Measurements from ENCODE around the gene PHB1.

PHB1 gene

DNA sequence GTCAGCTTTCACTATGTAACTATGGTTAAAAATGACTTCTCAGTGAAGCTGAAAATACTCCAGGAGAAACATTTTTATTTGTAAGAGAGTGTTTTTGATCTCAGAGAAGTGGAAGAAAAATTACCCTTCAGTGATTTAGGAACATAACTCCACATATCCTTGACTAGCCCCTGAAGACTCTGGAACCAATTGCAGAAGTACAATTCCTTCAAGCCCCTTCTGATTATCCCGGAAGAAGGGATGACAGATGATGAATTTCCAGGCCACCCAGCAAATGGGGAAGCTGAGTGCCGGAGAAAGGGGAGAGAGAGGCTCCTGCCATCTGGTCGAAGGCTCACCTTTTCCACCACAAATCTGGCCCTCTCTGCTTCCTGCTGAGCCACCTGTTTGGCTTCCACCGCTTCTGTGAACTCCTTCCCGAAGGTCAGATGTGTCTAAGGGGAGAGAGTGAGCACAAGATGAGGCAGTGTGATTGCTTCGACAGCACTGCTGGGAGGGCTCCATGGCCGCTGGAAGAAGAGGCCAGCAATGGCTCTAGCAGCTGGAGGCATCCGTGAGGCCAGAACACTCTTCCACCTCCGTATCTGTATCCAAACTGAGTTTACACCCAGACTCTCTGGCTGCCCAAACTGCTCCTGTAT is 8.1 kb downstream of the PHB1 start:
- no peak for DNase-seq

DNA sequence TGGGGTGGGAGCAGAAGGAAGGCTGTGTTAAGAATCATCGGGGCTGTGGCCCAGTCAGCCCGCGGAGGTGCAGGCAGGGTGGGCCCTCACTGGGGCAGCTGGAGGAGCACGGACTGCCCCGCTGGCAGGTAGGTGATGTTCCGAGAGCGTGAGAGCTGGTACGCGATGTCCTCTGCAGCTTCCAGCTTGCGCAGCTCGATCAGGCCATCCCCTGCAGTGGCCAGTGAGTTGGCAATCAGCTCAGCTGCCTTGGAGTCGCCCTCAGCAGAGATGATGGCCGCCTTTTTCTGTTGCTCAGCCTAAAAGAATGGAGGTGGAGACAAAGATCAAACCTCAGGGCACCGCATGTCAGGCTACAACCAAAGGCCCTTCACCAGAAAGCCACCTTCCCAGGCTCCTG is 9.8 kb downstream of the PHB1 start:
- no peak for DNase-seq

DNA sequence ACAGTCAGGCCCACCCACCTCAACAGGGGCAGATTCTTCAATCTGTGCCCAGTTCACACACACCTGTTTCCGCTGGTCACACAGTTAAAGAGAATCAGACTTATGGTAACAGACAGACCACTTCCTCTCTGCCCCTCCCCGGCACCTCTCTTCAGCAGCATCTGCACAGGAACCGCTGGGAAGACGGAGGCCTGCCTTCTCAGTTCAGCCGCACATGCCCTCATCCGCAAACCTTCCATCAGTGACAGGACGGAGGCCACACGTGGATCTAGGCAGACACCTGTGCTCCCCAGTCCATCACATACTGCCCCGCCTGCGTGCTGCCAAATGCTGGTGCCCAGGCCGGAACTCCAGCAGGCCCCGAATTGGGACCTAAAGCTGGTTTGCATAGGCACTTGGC is 10.3 kb downstream of the PHB1 start:
- DNase-seq, result no peak

DNA sequence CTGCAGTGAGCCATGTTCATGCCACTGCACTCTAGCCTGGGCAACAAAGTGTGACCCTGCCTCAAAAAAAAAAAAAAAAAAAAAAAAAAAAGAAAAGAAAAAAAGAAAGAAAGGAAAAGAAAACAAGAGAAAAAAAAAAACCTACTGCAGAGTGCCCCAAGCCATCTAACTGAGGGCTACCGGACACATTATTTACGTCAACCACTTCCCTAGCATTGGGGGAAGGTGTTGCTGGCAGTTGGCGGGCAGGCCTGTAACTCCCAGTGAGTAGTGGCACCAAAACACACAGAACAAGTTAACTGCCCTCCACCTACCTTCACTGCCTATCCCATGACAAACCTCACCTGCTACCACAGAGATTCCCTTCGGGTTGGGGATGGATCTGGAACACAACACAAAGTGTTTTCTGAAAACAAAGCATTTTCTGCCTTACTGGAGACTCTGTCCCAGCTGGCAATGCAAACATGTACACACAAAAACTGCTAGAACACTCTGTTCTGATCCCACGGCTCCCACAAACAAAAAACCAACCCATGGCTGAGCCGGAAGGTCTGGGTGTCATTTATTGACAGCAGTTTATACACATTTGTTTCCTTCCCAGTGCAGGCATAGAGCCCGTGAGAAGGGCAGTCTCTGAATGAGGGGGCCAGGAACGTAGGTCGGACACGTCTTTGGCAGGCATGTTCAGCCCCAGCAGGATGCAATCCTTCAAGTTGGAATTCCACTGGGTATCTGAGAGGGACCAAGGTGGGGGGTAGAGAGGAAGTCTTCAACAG is 11.0 kb downstream of the PHB1 start:
- peak in 4 of 51 donors; percentile 22 to 56 (median 43) for DNase-seq

DNA sequence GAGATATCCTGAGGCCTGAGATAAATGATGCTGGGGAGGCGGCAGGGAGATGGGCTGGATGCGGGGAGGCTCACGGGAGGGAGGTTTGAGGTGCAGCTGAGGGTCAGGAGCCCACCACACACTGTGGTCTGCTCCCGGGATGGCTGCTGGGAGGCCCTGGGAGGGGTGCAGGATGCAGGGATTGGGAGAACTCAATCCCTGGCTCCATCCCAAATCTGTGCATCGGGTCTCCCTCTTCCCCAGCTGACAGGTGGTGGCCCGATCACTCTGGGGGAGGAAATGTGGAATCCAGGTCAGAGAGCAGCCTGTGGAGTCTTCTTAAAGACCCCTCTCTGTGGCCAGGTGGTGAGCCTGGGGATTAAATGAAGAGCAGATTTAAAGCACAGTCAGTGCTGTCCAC is 12.0 kb downstream of the PHB1 start:
- no peak for DNase-seq

DNA sequence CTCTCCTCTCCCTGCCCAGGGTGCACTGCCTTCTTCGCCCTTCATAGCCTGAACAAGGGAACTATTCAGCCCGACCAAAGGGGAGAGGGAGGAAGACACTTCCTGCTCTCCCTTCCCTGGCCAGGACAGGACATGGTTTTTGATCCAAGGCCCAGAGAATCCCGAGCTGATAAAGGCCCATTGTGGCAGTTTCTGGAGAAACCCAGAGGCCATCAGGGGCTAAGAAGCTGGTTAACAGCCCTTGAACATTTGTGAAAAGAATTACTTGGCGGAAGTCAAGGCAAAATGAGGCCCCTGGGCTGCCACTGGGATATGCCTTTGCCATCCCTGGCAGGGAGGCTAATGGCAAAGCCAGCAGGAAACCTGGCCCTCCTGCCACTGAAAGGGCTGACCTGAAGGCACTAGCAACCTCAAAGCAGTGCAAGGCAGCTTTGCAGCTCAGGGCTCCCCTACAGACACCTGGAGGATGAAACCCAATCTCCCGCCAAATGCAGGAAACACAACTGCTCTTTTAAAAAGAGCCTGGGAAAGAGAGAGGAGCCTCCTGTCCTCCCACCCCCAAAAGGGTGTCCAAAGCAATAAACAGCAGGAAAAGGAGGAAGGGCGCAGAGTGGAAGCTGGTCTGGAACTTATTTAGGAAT is 12.6 kb downstream of the PHB1 start:
- DNase-seq, result peak in 29 of 51 donors; percentile 12 to 77 (median 36)

DNA sequence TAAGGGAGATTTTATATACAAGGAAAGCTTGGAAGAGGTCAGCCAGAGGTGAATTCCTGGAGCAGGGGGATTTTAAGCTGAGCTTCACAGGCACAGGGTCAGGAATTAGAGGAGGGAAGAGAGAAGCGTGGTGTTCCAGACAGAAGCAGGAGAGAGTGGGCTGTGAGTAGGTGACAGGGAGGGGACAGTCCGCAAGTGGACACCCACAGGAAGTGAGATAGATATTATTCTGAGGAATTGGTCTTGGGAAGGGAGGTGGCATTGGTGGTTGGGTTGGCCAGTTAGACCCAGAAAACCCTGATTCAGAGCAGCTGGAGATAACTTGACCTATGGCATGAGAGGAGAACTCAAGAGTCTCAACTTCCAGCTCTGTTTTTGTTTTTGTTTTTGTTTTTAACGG is 14.7 kb downstream of the PHB1 start:
- no peak for DNase-seq

DNA sequence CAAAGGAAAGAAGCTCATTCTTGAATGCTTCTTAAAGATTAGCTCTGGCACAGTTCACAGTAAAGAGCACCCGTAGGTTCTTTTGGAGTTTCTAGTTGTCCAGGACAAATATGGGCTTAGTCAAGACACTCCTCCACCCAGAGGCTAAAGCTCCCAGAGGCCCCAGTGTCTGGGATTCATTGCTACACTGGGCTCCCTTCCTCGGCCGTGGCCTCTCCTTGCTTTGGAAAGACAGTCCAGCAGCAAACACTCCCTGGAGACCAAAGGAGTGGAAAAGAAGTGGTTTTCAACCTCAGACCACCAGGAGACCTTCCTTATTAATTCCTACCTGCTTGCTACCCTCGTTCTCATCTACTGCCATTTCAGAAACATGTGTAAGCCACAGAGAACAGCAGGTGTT is 17.1 kb downstream of the PHB1 start:
- DNase-seq, result no peak

DNA sequence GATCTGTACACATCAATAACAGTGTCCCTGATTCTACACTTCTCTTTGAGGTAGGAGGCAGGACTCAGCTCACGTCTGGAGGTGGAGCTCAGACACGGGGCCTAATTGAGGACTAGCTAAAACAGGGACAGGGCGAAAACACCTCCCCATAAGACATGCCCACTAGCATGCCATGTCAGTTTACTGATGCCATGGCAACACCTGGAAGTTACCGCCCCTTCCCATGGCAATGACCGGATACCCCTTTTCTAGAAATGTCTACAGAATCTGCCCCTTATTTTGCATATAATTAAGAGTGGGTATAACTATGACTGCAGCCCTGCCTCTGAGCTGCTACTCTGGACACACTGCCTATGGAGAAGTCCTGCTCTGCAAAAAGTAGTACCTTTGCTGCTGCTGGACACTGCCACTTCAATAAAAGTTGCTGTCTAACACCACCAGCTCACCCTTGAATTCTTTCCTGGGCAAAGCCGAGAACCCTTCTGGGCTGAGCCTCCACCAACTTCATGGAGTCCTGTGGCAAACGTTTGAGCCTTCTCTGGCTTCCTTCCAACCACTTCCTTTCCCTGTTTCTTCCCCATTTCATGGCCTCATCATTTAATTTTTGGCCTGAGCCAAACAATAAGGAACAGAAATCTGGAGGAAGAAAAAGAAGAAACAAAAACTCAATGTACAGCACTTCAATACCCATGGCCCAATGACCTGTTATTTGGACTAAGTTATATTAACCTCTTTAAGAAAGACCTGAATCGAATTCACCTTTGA is 21.0 kb downstream of the PHB1 start:
- DNase-seq, result peak in 1 of 51 donors; percentile 31

DNA sequence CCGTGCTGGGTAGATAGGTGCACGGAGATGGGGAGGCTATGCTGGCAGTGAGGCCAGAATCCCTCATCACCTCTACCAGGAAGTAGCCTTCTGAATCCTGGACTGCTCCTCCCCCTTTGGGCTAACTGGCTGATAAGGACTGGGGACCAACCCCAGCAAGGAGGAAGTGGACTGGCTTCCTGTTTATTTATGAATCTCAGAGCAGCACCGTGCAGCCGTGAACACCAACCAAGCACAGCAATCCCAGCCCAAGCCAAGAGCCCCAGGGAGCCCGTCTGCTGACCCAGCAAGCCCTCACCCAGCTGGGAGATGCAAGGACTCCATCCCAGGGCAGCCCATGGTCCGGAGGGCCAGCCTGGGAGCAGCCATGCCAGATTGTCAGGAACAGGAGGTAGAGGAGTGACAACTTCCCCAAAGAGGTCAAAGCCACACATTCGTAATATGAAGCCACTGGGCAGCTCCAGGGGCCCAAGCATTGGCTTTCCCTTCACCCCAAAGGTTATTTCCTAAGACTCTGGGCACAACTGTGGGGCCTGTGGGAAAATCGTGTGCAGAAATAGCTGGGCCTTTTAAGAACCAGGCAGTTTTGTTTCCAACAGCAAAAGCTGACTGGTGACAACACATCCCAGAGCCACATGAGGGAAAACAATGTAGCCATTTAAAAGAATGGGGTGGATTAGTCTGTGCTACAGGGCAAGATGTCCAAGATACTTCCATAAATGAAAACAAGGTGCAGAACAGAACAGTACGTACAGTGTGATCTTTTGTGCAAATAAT is 23.9 kb downstream of the PHB1 start:
- DNase-seq, result peak in 27 of 51 donors; percentile 10 to 85 (median 37)

DNA sequence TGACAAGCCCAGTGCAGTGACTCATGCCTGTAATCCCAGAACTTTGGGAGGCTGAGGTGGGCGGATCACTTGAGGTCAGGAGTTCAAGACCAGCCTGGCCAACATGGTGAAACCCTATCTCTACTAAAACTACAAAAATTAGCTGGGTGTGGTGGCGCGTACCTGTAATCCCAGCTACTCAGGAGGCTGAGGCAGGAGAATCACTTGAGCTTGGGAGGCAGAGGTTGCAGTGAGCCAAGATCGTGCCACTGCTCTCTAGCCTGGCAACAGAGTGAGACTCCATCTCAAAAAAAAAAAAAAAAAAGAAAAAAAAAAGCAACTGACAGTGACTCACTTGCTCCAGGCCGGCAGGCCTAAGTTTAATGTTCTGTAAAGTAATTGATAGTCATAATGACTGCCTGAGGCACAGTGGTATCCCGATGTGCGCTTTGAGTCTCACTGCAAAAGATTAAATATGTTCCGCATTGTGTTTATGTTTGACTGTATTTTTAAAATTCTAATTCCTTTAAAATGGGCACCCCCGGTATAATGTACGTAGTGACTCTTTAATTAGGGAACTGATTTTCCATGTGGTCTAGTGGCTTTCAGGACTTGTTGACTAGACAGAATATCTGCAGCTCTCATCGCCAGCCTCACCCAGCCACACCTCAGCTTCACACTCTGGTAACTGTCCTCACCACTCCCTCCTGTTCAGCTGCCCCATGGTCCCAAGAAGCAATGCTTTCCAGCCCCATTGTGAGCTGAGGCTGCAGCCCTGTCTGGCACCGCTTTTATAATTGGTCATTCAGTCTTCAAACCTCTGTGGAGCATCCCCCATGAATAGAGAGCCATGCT is 25.0 kb downstream of the PHB1 start:
- DNase-seq, result peak in 1 of 51 donors; percentile 47

DNA sequence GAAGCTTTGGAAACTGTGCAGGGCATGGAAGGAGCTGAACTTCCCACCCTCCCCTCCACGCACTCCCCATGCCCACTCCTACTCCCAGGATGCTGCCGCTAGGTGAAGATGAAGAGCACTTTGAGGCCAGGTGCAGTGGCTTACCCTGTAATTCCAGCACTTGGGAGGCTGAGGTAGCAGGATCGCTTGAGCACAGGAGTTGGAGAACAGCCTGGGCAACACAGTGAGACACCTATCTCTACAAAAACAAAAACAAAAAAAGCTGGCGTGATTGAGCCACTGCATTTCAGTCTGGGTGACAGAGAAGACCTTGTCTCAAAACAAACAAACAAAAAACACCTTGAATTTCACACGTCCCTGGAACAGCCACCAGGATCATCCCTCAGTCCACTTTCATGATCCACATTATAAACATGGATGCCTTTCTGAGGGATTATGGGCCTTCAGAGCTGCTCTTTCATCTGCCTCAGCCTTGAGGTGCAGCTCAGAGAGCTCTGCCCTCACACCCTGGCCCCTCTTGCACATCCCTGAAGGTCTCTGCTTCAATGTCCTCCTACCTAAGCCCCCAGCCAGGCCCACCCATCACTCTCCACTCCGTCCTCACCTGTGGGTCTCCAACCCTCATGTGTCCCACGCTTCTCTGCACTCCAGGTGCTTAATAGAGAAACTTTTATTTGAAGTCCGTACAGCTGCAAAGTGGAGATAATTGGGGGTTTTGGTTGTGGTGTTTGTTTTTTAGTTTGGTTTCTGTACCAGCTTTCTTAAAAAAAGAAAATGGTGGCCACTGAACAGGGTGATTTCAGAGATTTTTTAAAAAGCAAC is 25.8 kb downstream of the PHB1 start:
- no peak for DNase-seq

DNA sequence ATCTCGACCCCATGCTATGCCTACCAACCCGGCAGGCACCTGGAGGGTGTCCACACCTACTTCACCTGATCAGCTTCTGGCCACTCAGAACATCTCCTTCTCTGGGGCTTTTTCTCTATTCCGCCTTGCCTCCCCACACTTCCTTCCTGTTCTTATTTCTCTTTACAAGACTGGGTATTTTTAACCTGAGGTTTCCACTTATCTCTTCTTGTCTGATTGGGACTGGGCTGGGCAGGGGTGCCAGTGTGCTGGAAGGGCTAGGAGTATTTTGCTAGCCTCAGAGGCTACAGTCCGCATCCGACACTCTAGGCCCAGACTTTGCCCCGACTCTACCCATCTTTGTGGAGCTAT is 26.4 kb downstream of the PHB1 start:
- peak in 1 of 51 donors; percentile 18 for DNase-seq

DNA sequence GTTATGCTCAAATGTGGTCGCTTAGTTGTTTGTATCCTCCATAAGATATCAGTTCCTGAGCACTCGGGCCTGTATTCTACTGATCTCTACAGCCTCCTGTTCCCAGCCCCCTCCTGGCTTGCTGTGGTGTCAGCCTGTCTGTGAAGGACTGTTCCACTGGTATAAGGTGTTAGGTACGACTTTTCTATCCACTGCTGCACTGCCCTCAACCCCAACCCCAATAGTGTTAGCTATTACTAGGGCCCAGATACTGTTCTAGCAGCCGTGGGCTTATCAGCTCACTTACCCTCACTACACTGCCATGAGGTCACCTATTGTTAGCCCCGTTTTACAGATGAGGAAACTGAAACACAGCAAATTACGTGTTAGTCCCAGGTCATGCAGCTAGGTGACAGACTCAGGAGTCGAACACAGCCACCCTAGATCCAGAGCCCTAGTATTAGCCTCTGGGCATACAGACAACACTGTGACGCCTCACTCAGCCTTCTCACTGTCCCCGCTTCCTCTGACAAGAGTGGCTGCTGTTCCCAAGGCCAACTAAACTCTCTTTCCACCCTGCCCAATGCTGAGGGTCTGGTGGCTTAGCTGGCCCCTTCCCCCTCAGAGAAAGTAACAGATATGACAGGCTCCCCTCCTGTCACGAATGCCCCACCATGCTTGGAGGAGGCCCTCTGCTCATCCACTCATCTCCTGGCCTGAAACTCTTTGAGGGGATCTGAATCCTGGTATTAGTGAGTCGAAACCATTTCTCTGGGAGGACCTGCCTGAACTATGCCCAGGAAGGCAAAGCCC is 27.0 kb downstream of the PHB1 start:
- no peak for DNase-seq

DNA sequence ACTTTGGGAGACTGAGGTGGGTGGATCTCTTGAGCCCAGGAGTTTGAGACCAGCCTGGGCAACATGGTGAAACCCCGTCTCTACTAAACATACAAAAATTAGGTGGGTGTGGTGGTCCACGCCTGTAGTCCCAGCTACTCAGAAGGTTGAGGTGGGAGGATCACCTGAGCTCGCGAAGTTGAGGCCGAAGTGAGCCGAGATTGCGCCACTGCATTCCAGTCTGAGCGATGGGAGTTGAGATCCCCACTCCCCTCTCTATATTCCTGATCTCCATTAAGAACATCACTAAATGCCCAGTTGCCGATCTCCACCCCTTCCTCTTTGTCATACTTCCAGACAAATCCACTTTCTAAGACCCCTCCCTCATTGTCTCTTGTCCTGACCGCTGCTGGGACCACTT is 28.3 kb downstream of the PHB1 start:
- no peak for DNase-seq

DNA sequence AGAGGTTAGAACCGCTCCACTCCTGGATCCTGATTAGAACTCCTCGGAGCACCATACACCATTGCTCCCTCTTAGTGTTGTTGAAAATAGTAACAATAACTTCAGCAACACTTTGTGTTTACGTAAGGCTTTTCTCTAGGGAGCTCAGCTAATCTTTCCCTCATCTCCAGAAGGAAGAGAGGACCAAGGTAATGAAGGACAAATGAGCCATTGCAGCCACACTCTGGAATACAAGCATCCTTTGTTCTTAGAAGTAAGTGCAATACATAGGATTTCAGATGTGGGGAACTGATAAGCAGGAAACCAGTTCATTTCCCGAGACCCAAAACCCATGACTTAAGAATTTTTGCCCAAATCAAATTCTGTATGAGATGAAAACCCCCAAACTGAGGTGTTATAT is 29.7 kb downstream of the PHB1 start:
- no peak for DNase-seq

DNA sequence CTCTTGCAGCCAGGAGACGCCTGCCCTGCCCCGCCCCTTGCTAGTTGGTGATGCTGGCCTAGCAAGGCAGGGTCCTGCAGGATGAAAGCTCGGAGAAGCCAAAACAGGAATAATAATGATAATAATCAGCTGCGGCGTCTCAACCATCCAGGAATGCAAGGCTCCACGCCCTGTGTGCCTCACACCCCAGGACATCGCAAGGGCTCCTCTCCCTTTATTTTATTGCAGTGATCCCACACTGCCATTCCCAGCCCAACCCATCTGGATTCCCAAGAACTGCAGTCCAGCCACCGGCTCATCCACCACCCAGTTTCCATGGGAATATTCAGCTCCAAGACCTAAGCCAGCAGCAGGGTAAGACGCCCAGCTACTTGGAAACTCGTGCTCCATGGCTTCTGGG is 31.6 kb downstream of the PHB1 start:
- no peak for DNase-seq

DNA sequence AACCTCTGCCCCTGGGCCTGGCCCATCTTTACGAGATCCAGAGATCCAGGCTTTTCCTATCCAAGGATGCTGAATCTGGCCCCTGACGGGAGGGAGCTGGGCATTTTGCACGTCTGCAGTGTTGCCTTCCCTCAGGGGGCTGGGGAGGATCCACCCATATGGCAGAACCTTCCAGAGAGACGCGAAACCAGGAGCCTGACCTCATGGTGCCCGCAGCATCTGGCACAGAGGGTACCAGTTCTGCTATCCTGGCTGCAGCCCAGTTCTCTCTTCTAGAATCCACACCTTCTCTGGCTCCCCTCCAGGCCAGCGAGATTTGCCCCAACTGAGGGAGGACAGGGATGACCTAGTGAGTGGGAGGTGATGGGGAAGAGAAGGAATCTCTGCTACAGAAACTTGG is 32.1 kb downstream of the PHB1 start:
- DNase-seq, result no peak

DNA sequence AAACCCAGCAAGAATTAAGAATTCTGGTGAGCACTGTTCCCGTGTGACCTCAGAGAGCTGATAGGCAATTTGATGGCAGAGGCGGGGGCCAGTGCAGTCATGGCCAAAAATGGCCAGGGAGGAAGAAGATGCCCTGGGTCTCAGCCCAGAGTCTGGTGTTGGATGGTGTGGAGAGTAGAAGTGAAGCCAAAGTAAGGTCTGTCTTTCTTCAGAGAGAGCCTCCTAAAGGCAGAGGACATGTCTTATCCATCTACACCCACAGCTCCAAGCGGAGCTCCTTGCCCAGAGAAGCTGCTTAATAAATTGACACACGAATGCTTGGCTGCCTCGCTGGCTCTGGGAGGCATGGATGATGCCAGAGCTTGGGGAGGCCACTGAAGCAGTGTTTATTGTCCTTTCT is 32.9 kb downstream of the PHB1 start:
- DNase-seq, result no peak

All from hypothalamus (tissue), 51 donors.